B cell (primary cell): ENCODE results near the gene ULK4. TPM values are rescaled to one million over a fixed set of nuclear protein-coding genes. Genes with fewer than 3 reads are reported as not detected.

Experiments
- ATAC-seq: fragments of 200-7000 bp; cut with Tn5 transposase; one replicate; pipeline ENCODE4 v1.10.0; 2021; ENCODE audit warnings: low read depth, mild to moderate bottlenecking, moderate number of reproducible peaks, moderate library complexity
- CTCF ChIA-PET: fragments of 350-600 bp; sonication (Branson Sonifier 250); formaldehyde crosslinking; loops from one replicate; lab custom pipeline; 2021; ENCODE audit warnings: antibody characterized with exemption, inconsistent platforms; lab: Charles Lee
- POLR2A ChIA-PET: fragments of 350-600 bp; sonication (Branson Sonifier 250); formaldehyde crosslinking; loops from one replicate; lab custom pipeline; 2021; ENCODE audit warnings: antibody characterized with exemption; lab: Charles Lee
- DNase-seq: peaks from one replicate; pipeline ENCODE4 v3.0.0; 2013
- H2AFZ ChIP-seq: 2 replicates; pipeline ENCODE4 v1.6.1; 2012; ENCODE audit warnings: mild to moderate bottlenecking, low read depth, low read length; ENCODE audit not compliant: insufficient read depth, poor library complexity, severe bottlenecking
- H3K27ac ChIP-seq, 2 donors: 1 replicate in 1 of 2; 2 replicates in 1 of 2; pipeline ENCODE4 v1.5.1; 2012 to 2013; ENCODE audit warnings: low read length in 2 of 2, mild to moderate bottlenecking in 2 of 2, moderate library complexity in 1 of 2
- H3K27me3 ChIP-seq, 4 experiments: fragments of 200-600 bp in 1 of 4; sonication (generic) in 1 of 4; replicated peaks in 1 of 4; 1 replicate in 2 of 4; 2 replicates in 2 of 4; pipeline versions ENCODE4 v1.6.1 to v1.7.0; 2013 to 2016; ENCODE audit warnings: low read length in 3 of 4, mild to moderate bottlenecking in 2 of 4, mixed read lengths in 1 of 4, moderate library complexity in 1 of 4; ENCODE audit not compliant: insufficient read depth in 4 of 4, control insufficient read depth in 3 of 4; ENCODE audit errors: control extremely low read depth in 1 of 4
- H3K36me3 ChIP-seq, 2 experiments: replicated peaks in 1 of 2; 1 replicate in 1 of 2; 2 replicates in 1 of 2; pipeline versions ENCODE4 v1.6.1 to v1.7.1; 2013; ENCODE audit warnings: low read length in 1 of 2; ENCODE audit not compliant: insufficient read depth in 2 of 2, control insufficient read depth in 1 of 2; ENCODE audit errors: control extremely low read depth in 1 of 2, extremely low read depth in 1 of 2
- H3K4me1 ChIP-seq, 2 donors: fragments of 200-600 bp in 1 of 2; sonication (generic) in 1 of 2; 1 replicate in 1 of 2; 2 replicates in 1 of 2; pipeline versions ENCODE4 v1.5.1 to v1.6.1; 2013 to 2017; ENCODE audit warnings: low read length in 2 of 2; ENCODE audit not compliant: control insufficient read depth in 2 of 2, insufficient read depth in 2 of 2
- H3K4me2 ChIP-seq: replicated peaks from 2 replicates; pipeline ENCODE3; 2012; ENCODE audit warnings: mild to moderate bottlenecking, low read depth, low read length; ENCODE audit not compliant: poor library complexity, severe bottlenecking
- H3K4me3 ChIP-seq, 5 experiments: fragments of 200-600 bp in 1 of 5; sonication (generic) in 1 of 5; 1 replicate in 3 of 5; 2 replicates in 2 of 5; pipeline versions ENCODE4 v1.5.1 to v1.7.0; 2011 to 2016; ENCODE audit warnings: low read length in 4 of 5, mild to moderate bottlenecking in 4 of 5, low read depth in 2 of 5, control low read depth in 1 of 5, moderate library complexity in 1 of 5; ENCODE audit not compliant: insufficient read depth in 1 of 5; ENCODE audit errors: control extremely low read depth in 1 of 5, extremely low read depth in 1 of 5
- H3K79me2 ChIP-seq: fragments of 200-600 bp; sonication (generic); one replicate; pipeline ENCODE4 v1.6.0; 2016; ENCODE audit warnings: low read length; ENCODE audit not compliant: control insufficient read depth, insufficient read depth
- H3K9ac ChIP-seq: fragments of 200-600 bp; sonication (generic); 2 replicates; pipeline ENCODE4 v1.6.1; 2017; ENCODE audit warnings: mild to moderate bottlenecking, low read length, moderate library complexity
- H3K9me3 ChIP-seq, 3 donors: one replicate each; pipeline versions ENCODE4 v1.6.1 to v1.7.1; 2013; ENCODE audit warnings: low read length in 2 of 3; ENCODE audit not compliant: control insufficient read depth in 2 of 3, insufficient read depth in 1 of 3; ENCODE audit errors: control extremely low read depth in 1 of 3
- H4K20me1 ChIP-seq: 2 replicates; pipeline ENCODE4 v1.6.0; 2012; ENCODE audit warnings: mild to moderate bottlenecking, low read length; ENCODE audit not compliant: insufficient read depth, control insufficient read depth, poor library complexity, severe bottlenecking
- H3K27ac Mint-ChIP-seq: one replicate; pipeline ENCODE4 v1.8.0; 2021; ENCODE audit warnings: mixed read lengths
- H3K27me3 Mint-ChIP-seq: one replicate; pipeline ENCODE4 v1.8.0; 2021; ENCODE audit warnings: mixed read lengths
- H3K4me1 Mint-ChIP-seq: one replicate; pipeline ENCODE4 v1.8.0; 2021; ENCODE audit warnings: mixed read lengths
- H3K4me3 Mint-ChIP-seq: one replicate; pipeline ENCODE4 v1.8.0; 2021; ENCODE audit warnings: mixed read lengths
- H3K9me3 Mint-ChIP-seq: one replicate; pipeline ENCODE4 v1.8.0; 2022; ENCODE audit warnings: mixed read lengths; ENCODE audit not compliant: insufficient read depth
- CTCF ChIP-seq: fragments of 200-600 bp; IDR thresholded peaks from one replicate; pipeline ENCODE4 v1.8.0; 2022; ENCODE audit warnings: antibody characterized with exemption, mild to moderate bottlenecking
- EZH2 ChIP-seq: IDR thresholded peaks from 2 replicates; pipeline ENCODE4 v1.6.1; 2012; ENCODE audit warnings: borderline replicate concordance, low read depth, mild to moderate bottlenecking, moderate library complexity, low read length; ENCODE audit not compliant: insufficient read depth, poor library complexity, severe bottlenecking
- WGBS: methylation state at CpG from one replicate; pipeline ENCODE4 v1.1.5; 2013; ENCODE audit warnings: missing lambda C conversion rate; ENCODE audit not compliant: insufficient coverage; 5-methylcytosine and 5-hydroxymethylcytosine counted together
- intact Hi-C: fragments of 100-400 bp; cut with micrococcal nuclease; formaldehyde crosslinking; loops from one replicate; pipeline ENCODE4 v1.10.0; 2022
- polyA plus RNA-seq: library from polyadenylated mRNA; depleted of rRNA; stranded (reverse); fragments of >200 nt; gene quantifications from 2 replicates; pipeline ENCODE4 v1.2.3, GENCODE V29; 2012
- total RNA-seq, 2 donors: library from RNA; stranded (reverse); fragments of 120-200 nt in 1 of 2; gene quantifications; 1 replicate in 1 of 2; 2 replicates in 1 of 2; pipeline versions ENCODE4 v1.2.3 to v1.2.4, GENCODE V29; 2013 to 2022

Gene ULK4
- total and polyA plus RNA-seq, 2 donors (not counting 1 experiment from before 2014, with no cell fraction given) = 5.2 to 33.7 TPM

- WGBS = no CpG with 5 or more reads among the region's 2 CpGs
- H3K9me3 ChIP-seq = peaks cover 0 to 2% (median 0%) of the 10 kb centered on the region in 3 donors
- H3K79me2 ChIP-seq = peaks cover 99% of the 10 kb centered on the region
- H3K4me1 ChIP-seq = peaks cover 49 to 72% of the 10 kb centered on the region in 2 donors
- ATAC-seq = no peak
- H3K4me3 ChIP-seq = no peak overlapping the region
- no peak for DNase-seq
- ChIA-PET POLR2A (no interaction called here), CTCF (no interaction called here)
- H3K27ac ChIP-seq = no peak overlapping the region
- Mint-ChIP-seq H3K9me3 (no peaks in the 10 kb centered on the region), H3K27ac (no peak overlapping the region), H3K27me3 (no peaks in the 10 kb centered on the region), H3K4me1 (peaks cover 78% of the 10 kb centered on the region), H3K4me3 (no peak overlapping the region)
- H4K20me1 ChIP-seq = peaks cover 97% of the 10 kb centered on the region
- no peak overlapping the region for H3K9ac ChIP-seq
- H2AFZ ChIP-seq = no peak overlapping the region
- TF ChIP-seq EZH2 (no peak), CTCF (no peak)
- peaks cover 2% of the 10 kb centered on the region in 2 experiments for H3K36me3 ChIP-seq
- H3K27me3 ChIP-seq = no peaks in the 10 kb centered on the region
- intact Hi-C loops = no loop called here
- H3K4me2 ChIP-seq = peak overlapping the region; percentile 9
These were observed 749.8 kb downstream of the ULK4 start for GRCh38 chr3:41212088-41212487.

GRCh38 chr3:41210966-41211365, 750.9 kb downstream of the ULK4 start:
- peaks cover 2% of the 10 kb centered on the region in 2 experiments for H3K36me3 ChIP-seq
- Mint-ChIP-seq H3K27ac (no peak overlapping the region), H3K27me3 (no peaks in the 10 kb centered on the region), H3K4me1 (peaks cover 79% of the 10 kb centered on the region), H3K4me3 (no peak overlapping the region), H3K9me3 (no peaks in the 10 kb centered on the region)
- H3K27me3 ChIP-seq = no peaks in the 10 kb centered on the region
- no peak for DNase-seq
- ChIA-PET CTCF (interaction anchor here (1.2 kb wide), 1 partner anchor 10 kb away, joined by 3 read pairs; no protein-coding TSS in a partner anchor), POLR2A (no interaction called here)
- ATAC-seq = no peak
- no peak overlapping the region for H3K9ac ChIP-seq
- H3K4me2 ChIP-seq = no peak overlapping the region
- H3K79me2 ChIP-seq = peaks cover 99% of the 10 kb centered on the region
- no peak overlapping the region for H3K27ac ChIP-seq
- peaks cover 49 to 73% of the 10 kb centered on the region in 2 donors for H3K4me1 ChIP-seq
- no peak overlapping the region for H2AFZ ChIP-seq
- no peak overlapping the region for H3K4me3 ChIP-seq
- intact Hi-C loops = no loop called here
- no CpG with 5 or more reads among the region's 5 CpGs for WGBS
- peaks cover 97% of the 10 kb centered on the region for H4K20me1 ChIP-seq
- TF ChIP-seq CTCF = no peak
- no peak for TF ChIP-seq EZH2
- peaks cover 0 to 2% (median 0%) of the 10 kb centered on the region in 3 donors for H3K9me3 ChIP-seq
